Fibroblast of skin of scalp (primary cell): ENCODE results near the gene ATP7A. TPM values are rescaled to one million over a fixed set of nuclear protein-coding genes. Genes with fewer than 3 reads are reported as not detected.
"Not testable (repeated sequence)": the region's sequence is repeated elsewhere in the genome, so short reads cannot be mapped to it uniquely, and the experiment has no call there.

Experiments used
- DNase-seq: peaks from one replicate; pipeline ENCODE4 v3.0.0-alpha.2; 2013
- polyA plus RNA-seq, 2 experiments: library from polyadenylated mRNA; unstranded; fragments of 120-200 nt; gene quantifications; one replicate each; pipeline ENCODE4 v1.2.1, GENCODE V29; 2013; ENCODE audit not compliant: insufficient read length in 2 of 2

The ATP7A gene
- 6.4 TPM for polyA plus RNA-seq (2013, experiment 1 of 2; ENCODE audit: insufficient read length)
- polyA plus RNA-seq (2013, experiment 2 of 2; ENCODE audit: insufficient read length), result 7.3 TPM

DNA sequence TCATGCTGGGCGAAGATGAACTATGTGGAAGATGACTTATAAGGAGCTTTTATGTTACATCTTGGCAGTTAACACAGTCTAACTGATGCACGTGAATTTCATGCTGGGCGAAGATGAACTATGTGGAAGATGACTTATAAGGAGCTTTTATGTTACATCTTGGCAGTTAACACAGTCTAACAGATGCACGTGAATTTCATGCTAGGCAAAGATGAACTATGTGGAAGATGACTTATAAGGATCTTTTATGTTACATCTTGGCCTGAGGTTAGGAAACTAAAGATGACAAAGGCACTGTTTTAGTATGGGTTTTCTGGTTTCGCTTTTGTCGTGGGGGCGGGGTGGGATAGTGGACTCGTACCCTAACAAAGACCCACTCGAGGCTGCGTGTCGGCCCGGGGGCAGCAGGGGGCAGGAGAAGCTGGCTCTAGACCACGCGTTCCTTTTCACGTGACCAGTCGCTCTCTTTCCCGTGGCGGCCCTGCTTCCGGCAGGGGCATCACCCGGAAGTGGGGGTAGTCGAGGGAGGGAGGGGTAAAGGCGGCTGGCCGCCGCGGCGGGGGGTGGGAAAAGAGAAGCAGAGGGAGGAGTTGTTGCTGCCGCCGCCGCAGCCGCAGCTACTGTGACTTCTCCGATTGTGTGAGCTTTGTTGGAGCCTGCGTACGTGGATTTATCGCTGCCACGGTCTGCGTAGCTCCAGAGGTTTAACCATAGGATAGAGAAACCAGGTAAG, at the start of gene ATP7A:
ATP7A (plus strand) TSS at position 586 of the 733 bp plus-strand sequence. CDS start 60,949 bp downstream, outside the sequence.
- peak; percentile 94 for DNase-seq

DNA sequence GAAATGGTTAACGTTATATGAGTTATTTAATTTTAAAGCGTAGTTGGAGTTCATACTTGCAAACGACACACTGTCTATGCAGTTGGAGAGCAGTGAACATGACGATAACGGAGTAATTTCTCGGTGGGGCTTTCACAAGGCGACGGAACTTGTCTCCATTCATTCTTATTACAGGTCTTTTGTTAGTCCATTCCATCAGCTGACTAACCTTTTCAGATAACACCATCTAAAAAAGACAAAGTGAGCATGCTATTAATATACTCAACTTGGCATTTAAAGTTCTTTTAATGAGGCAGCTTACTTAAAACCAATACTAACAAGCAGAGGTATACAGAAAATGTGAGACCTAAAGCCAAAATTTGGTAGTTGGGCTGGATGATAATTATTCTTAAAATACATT, 35.1 kb upstream of the ATP7A start:
- no peak for DNase-seq

DNA sequence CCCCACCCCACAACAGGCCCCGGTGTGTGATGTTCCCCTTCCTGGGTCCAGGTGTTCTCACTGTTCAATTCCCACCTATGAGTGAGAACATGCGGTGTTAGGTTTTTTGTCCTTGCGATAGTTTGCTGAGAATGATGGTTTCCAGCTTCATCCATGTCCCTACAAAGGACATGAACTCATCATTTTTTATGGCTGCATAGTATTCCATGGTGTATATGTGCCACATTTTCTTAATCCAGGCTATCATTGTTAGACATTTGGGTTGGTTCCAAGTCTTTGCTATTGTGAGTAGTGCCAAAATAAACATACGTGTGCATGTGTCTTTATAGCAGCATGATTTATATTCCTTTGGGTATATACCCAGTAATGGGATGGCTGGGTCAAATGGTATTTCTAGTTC, 29.1 kb upstream of the ATP7A start:
- not testable (repeated sequence) for DNase-seq

DNA sequence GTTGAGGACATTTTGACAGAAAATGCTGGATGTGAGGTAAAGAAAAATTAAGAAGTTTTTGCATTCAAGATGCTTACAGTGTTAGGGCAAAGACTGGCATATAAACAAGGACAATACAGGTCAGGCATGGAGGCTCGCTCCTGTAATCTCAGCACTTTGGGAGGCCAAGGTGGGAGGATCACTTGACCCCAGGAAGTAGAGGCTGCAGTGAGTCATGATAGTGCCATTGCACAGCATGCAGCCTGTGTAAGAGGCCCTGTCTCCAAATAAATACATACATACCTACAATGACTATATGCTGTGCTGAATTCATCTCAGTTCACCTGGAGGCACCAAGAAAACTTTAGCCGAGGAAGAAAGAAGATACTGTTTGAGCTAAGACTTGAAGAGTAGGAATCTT, 17.6 kb upstream of the ATP7A start:
- no peak for DNase-seq

DNA sequence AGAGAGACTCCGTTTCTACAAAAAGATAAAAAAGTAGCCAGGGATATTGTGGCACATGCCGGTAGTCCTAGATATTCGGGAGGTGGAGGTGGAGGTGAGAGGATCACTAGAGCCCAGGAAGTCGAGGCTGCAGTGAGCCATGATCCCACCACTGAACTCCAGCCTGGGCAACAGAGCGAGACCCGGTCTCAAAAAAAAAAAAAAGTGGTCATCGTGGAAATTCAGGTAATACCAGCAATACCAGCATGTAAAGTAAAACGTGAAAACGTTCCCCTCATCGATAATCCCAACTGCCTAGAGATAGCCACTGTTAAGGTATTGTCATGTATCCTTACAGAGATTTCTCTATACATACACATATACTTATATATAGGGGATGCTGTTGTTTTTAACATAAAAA, 16.8 kb upstream of the ATP7A start:
- DNase-seq, result no peak

DNA sequence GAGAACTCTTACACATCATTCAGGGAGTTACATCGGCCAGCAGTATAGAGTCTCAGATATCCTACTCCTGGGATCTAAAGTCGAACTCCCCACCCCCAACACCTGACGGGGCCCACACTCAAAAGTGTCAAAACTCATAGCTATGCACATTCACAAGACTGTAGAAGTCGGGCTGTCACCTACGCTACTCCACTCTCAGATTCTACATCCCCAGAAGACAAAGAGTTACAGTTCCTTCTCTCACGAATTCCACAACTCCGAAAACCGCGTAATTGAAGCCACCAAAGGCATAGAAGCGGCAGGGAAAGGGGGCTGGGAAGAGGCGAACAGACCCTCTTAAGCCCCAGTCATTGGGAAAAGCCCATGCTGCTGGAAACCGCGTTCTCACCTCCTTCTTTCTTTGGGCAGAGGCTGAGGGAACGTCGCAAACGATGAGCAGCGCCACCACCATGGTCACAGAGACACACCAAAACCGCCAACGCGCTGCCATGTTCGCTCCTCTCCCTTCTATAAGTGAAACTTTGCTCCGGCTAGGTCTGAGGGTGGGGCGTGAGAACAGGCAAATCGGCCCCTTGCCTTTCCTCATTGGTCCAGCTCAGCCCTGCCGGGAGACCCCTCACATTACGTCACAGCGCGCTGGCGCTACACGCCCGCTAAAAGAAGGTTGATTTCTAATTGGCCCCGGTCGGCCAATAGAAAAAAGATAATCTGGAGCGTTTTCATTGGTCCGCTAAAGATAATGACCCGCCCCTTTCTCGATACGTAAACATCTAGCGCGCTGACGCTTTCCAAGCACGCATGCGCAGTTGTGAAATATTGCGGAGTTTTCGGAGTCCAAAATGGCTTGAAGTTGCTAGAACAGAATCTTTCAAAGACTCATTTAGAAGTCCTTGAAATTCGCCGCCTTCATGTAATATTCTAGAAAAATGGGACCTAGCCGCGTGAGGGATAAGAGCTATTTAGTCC, 15.3 kb upstream of the ATP7A start, which contains the start of gene MAGT1:
MAGT1 (minus strand) TSS at position 515 of the 966 bp plus-strand sequence; CDS start at position 490, 25 bp downstream.
- peak; percentile 97 for DNase-seq

DNA sequence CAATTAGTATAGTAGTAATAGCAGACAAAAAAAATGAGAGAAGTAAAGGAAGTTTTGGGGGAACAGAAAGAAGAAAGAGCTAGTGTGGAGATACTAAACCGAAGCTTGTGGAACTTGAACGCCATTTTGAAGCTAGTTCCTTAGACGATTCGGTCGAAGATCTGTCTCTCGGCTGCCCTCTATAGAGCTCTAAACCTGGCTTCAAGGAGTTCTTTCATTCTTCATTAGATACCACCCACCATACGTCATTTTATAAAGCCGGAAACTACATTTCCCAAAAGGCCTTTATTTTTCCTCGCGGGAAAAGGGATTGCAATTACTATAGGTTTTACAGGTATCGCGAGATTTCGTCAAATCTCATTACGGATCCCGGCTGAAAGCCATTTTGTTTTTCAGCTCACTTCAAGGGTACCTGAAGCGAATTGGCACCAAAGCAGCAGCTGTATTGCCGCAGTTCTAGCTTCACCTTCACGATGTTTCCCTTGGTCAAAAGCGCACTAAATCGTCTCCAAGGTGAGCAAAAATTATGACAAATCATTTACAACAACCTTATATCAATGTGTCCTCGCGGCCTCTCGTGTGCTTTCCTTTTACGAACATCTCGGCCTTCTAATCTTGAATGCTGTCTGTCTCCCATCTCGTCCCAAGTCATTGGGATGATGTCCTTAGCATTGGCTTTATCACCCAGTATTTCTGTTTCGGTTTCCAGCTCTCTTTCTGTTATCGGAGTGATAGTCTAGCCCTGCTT, 11.2 kb upstream of the ATP7A start, which contains the start of gene COX7B:
COX7B (plus strand) TSS at position 388 of the 748 bp plus-strand sequence; CDS start at position 474, 86 bp downstream.
- DNase-seq, result peak; percentile 97

DNA sequence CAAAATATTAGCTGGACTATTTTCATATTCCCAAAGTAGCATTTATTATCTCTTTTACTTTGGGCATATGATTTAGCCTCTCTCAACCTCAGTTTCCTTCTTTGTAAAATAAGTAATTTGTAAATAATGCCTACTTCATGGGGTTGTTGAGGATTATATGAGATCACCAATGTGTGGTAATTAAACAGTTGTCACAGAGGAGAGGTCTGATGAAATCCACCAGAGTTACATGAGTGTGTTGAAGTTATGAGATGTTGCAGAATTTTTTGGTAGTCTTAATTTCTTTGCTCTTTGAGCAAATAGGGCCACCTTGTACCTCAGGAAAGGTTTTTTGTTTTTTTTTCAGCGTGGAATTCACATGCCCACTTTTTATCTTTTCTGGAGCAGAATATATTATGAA, 9.8 kb upstream of the ATP7A start:
- DNase-seq, result no peak

DNA sequence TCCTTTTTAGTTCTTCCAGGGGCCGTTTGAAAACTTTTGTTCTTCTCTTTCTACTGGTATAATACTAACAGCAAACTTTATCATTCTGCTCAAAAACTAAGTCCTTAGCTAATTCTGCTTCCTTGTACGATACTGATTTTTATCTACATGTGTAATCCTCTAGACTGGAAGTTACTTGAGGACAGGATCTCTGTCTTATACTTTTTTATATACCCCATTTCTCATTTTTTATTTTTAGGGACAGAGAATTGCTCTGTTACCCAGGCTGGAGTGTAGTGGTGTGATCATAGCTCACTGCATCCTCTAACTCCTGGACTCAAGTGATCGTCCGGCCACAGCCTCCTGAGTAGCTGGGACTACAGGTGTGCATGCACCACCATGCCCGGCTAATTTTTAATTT, 9.0 kb upstream of the ATP7A start:
- DNase-seq, result no peak

DNA sequence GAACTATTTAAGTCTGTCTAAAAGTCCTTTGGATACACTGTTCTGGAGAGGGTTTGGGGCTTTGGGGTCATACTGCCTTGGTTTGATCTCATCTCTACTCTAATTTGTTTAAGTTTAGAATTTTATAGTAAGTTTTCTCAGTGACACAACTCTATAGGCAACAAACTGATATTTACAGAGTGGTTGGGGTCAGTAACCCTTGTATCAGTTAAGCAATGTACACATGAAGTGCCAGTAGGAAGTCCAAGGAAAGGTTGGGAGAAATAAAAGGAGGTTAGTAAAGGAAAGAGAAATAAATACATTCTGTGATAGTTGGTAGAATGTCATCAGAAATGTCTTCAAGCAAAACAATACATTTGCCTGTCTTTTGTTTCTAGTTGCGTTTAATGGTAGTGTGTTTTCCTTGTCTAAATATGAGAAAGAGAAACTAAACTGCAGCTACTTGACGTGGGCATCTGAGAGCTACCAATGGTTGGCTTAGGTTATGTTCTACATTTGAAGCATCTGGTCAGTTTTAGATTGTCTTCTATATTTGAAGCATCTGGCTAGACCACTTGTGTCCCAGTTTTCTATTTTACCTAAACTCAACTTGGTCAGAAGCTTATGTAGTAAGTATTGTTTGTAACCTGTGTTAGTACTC, 6.9 kb downstream of the ATP7A start:
- no peak for DNase-seq

DNA sequence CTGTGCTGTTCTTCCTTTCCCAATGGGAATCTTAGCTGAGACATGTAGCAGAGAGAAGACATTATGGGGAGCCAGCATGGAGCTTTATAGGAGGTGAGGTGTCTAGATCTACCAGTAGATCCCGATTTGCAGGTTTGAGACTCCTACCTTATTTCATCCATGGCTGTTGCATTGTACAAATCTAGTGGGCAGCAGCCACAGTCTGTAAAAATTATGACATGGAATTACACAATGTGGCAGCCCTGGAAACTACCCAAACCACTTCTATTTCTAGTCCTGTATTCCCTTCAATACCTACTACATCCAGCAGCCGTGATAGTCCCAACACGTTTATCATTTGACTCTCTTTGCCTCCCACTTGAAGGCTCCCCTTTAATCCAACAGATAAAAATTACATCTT, 8.1 kb downstream of the ATP7A start:
- no peak for DNase-seq

DNA sequence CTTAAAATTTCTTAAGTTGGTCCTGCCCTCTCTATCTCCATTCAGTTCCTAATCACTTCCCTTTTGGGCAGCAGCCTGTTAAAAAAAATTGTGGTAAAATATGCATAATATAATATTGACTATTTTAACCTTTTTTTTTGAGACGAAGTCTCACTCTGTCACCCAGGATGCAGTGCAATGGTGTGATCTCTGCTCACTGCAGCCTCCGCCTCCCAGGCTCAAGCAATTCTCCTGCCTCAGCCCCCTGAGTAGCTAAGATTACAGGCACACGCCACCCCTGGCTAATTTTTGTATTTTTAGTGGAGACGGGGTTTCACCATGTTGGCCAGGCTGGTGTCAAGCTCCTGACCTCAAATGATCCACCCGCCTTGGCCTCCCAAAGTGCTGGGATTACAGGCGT, 8.9 kb downstream of the ATP7A start:
- DNase-seq, result not testable (repeated sequence)

DNA sequence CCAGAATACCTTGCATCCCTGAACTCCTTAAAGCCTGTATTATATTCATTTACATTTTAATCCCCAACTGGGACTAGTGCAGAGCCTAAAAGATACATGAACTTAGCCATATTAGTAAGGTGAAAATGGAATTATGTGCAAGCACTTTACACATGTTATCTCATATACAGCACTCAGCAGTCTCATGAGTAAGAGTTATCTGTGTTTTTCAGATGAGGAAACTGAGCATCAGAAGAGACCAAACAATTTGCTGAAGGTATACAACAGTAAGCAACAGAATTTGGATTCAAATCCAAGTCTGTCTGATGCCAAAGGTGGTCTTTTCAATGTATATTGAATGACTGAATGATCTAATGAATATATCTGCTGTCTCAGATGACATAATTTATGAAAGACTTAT, 12.3 kb downstream of the ATP7A start:
- no peak for DNase-seq

DNA sequence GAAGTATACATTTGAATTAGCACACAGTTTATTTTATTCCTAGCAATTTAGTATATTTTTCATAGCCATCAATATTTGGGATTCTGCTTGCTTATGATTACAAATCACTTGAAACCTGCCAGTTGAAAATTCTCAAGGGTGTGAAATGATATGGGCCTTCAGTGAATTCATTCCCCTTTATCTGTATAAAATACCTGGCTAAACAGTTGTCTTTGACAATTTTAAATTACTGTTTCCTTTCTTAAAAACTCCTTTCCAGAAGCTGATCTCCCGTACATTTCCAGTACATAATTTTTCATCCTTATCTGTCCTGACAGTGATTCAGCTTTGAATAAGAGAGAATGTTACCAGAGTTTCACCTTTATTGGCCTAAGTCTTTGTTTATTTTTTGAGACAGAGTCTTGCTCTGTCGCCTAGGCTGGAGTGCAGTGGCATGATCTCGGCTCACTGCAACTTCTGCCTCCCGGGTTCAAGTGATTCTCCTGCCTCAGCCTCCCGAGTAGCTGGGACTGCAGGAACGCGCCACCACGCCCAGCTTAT, 13.9 kb downstream of the ATP7A start:
- no peak for DNase-seq

DNA sequence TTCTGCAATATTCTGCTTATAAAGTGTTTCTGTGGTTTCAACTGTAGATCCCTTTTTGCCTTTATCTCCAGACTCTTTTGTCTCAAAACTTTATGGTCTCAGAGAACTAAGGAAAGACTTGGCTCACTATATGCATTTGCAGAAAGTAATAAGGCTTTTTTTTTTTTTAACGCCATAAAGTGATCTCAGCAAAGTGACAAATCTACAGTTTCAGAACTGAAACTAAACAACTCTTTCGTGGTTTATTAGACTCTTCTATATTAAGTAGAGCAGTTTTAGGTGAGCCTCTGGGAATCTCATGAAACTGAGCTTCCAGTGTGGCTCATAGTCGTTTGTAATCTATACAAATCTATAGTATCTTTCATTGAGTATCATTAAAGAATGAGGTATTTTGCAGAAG, 15.3 kb downstream of the ATP7A start:
- no peak for DNase-seq

DNA sequence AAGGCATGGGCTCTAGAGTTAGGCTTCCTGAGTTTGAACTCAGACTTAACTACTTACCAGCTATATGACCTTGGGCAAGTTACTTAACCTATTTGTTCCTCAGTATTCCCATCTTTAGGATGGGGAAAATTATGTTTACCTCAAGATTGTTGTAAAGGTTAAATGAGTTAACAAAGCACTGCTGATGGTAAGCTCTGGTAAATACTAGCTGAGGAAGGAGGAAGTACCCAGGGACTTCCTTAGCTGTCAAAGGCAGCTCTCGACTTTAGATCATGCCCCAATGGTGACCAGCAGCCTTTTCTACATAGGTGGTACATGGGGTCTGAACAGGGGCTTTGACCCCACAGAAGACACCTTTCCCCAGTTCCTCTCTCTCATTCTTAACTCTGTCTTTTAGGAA, 20.1 kb downstream of the ATP7A start:
- DNase-seq, result no peak

DNA sequence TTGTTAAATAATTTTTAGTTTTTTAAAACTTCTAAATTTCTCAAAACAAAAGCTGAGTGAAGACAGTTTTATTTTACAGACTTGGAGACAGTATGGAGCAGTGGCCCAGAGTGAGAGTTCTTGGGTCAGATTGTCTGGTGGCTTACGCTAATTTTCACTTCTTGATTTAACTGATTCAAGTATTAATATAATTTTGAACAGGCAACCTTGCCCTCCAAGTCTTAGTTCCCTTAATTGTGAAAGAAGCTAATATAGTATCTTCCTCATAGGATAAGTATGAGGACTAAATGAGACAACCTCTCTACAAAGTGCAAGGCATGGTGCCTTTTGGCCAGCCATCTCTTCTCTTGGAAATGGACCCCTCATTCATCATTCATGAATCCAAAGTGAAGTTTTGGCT, 25.4 kb downstream of the ATP7A start:
- no peak for DNase-seq

DNA sequence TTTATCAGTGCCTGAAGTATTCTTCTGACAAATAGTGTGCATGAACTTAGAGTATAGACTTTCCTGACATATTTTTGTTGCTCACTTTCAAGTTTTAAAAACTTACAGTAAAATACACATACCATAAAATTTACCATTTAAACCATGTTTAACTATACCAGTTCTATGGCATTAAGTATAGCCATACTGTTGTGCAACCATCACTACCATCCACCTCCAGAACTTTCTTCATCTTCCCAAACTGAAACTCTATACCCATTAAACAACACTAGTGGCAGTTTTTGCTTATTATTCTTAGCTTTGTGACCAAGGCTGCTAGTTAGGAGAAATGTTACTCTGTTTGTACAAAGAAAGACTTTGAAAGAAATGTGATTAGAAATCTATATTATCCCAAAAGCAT, 25.8 kb downstream of the ATP7A start:
- DNase-seq, result no peak

DNA sequence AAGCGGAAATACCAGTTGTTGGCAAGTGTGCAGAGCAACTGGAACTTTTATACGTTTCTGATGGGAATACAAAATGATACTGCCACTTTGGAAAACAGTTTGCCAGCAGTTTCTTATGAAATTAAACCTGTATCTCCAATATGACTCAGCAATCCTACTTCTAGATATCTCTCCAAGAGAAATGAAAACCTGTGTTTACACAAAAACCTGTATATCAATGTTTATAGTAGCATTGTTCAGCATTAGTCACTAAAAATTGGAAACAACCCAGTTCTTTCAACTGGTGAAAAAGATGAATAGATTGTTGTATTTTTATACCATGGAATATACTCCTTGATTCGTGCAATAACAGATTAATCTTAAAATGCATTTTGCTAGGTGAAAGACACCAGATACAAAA, 26.8 kb downstream of the ATP7A start:
- DNase-seq, result no peak

DNA sequence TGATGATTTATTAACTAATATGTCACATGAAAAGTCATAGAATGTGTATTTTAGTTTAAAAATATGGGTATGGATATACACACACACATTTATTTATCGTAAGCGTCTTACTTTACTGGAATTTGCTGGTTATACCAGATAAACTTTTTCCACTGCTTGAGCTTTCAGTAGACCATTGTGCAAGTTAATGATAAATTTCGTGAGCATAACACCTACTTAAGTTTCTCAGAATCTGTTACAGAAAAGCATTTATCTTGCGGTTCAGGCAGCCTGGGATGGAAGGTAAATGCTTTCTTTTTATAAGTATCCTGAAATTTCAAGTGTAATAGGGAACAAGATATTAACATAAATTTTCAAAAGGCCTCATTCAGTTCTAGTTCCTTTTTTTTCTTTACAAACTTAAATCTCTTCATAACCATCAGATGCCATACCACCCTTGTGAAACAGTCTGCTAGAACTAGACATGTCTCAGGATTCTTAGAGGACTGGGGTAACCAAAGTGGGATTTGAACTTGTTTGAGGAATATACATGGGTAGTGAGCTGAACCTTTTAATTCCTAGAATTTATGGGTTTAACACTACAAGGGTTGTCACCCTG, 27.7 kb downstream of the ATP7A start:
- DNase-seq, result no peak

DNA sequence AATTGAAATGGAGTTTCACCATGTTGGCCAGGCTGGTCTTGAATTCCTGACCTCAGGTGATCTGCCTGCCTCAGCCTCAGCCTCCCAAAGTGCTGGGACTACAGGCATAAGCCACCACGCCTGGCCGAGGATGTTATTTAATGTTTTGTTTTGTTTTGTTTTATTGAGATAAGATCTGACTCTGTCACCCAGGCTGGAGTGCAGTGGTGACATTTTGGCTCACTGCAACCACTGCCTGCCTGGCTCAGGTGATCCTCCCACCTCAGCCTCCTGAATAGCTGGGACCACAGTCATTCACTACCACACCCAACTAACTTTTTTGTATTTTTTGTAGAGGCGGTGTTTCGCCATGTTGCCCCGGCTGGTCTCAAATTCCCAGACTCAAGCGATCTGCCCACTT, 34.5 kb downstream of the ATP7A start:
- not testable (repeated sequence) for DNase-seq
